GM23248 (cell line): ENCODE data around the gene INAFM2.

Experiments used
- EZH2 ChIP-seq: fragments of 200-600 bp; sonication (generic); IDR thresholded peaks from 2 replicates; pipeline ENCODE4 v1.6.1; 2018; ENCODE audit warnings: antibody characterized with exemption, mild to moderate bottlenecking; ENCODE audit not compliant: insufficient read depth, poor library complexity, severe bottlenecking
- EZH2phosphoT487 ChIP-seq: fragments of 200-600 bp; sonication (generic); IDR thresholded peaks from 2 replicates; pipeline ENCODE4 v1.6.1; 2018; ENCODE audit warnings: antibody characterized with exemption, moderate library complexity, mild to moderate bottlenecking, low read depth; ENCODE audit not compliant: insufficient read depth

DNA sequence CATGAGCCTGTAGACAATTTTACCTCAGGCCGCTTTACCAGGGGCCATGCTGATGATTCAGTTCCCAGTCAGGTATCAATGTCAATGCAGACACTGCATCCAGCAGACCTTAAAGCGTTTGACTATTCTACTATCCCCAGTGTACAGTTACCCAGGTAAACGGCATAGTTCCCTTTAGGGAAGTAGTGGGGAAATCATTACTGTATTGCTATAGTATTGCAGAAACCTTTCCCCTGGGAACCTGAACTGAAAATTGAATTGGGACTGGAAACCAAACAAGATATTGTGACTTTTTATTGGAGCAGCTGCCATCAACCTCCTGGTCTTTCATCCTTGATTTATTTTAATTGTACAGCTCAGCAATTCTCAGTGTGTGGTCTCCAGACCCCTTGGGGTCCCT lies 6.6 kb upstream of the INAFM2 start:
- TF ChIP-seq EZH2, result no peak
- no peak for TF ChIP-seq EZH2phosphoT487
